Omental fat pad (tissue), 4 donors: ENCODE results near the gene OR13C4. TPM values are rescaled to one million over a fixed set of nuclear protein-coding genes. Genes with fewer than 3 reads are reported as not detected.

ENCODE experiments used
- ATAC-seq: fragments of 150-250 bp; one replicate; pipeline ENCODE4 v1.9.1; 2016; ENCODE audit warnings: mild to moderate bottlenecking, moderate library complexity; ENCODE audit not compliant: low FRiP score
- DNase-seq: peaks from one replicate; pipeline ENCODE4 v3.0.0-alpha.2; 2019; ENCODE audit warnings: low spot score
- total RNA-seq, 4 donors: library from RNA; depleted of rRNA; stranded (reverse); fragments of >200 nt; gene quantifications; one replicate each; pipeline ENCODE4 v1.1.0, GENCODE V29; 2016
- TF ChIP-seq, protein P1 (sequence below), 3 donors: fragments of 450-650 bp; IDR thresholded peaks; one replicate each; pipeline ENCODE4 v1.5.1; 2016 to 2017; ENCODE audit warnings: antibody characterized with exemption in 3 of 3, mild to moderate bottlenecking in 3 of 3, moderate library complexity in 2 of 3

The OR13C4 gene
- total RNA-seq: not detected

DNA sequence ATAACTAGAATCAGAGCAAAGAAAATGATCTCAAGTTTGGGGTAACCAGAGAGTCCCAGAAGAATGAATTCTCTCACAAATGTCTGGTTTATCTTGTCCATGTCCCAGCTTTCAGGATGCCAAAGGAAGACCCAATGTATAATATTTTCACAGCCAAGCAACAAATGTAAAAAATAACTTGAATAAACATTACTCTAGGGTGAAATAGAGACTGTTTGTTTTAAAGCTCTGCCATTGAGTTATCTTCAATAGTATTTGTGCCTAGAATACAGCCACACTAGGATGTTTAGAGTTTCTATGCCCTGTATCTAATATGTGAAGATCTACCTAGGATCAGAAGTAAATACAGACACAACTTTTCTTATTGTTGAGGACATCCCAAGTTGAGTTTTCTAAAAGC lies at the start of gene OR13C4:
OR13C4 (minus strand) TSS at position 101 of the 400 bp plus-strand sequence; CDS start at position 101, 0 bp downstream.
- ATAC-seq (no peak), DNase-seq (no peak)
- TF ChIP-seq, protein P1, sequence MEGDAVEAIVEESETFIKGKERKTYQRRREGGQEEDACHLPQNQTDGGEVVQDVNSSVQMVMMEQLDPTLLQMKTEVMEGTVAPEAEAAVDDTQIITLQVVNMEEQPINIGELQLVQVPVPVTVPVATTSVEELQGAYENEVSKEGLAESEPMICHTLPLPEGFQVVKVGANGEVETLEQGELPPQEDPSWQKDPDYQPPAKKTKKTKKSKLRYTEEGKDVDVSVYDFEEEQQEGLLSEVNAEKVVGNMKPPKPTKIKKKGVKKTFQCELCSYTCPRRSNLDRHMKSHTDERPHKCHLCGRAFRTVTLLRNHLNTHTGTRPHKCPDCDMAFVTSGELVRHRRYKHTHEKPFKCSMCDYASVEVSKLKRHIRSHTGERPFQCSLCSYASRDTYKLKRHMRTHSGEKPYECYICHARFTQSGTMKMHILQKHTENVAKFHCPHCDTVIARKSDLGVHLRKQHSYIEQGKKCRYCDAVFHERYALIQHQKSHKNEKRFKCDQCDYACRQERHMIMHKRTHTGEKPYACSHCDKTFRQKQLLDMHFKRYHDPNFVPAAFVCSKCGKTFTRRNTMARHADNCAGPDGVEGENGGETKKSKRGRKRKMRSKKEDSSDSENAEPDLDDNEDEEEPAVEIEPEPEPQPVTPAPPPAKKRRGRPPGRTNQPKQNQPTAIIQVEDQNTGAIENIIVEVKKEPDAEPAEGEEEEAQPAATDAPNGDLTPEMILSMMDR (IDR thresholded peaks at IDR 0.05): no peak

DNA sequence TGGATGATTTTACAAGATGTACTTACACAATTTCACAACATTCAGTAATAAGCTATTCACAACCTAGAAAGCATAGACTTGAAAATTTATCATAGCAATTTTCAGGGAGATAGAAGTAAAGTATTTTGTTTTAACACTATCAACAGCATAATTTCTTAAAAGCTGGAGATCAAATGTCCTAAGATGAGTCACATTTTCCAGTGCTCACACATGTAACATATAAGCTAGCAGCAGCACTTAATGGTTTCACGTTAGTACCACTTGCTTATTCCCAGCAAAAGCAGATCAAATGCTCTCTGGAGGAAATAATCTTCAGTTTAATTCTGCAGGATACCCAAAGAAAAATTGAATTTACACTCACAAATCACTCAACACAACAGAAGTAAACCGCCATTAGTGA lies 48.4 kb upstream of the OR13C4 start:
- no peak for ATAC-seq
- DNase-seq: no peak
- TF ChIP-seq, protein P1 (IDR thresholded peaks at IDR 0.05): no peak

DNA sequence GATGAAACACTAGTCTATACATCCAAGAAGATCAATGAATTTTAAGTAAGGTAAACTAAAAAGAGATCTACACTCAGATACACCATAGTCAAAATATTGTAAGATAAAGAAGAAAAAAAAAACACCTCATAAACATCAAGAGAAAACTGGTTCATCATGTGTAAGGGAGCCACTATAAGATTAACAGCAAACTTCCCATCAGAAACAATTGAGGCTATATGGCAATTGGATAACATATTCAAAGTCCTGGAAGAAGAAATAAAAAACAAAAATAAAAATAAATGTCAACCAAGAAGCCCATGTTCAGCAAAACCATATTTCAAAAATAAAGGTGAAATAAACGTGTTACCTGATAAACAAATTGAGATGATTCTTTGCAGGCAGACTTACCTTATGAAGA lies 45.6 kb upstream of the OR13C4 start:
- no peak for DNase-seq
- TF ChIP-seq, protein P1 (IDR thresholded peaks at IDR 0.05): no peak
- ATAC-seq: no peak

DNA sequence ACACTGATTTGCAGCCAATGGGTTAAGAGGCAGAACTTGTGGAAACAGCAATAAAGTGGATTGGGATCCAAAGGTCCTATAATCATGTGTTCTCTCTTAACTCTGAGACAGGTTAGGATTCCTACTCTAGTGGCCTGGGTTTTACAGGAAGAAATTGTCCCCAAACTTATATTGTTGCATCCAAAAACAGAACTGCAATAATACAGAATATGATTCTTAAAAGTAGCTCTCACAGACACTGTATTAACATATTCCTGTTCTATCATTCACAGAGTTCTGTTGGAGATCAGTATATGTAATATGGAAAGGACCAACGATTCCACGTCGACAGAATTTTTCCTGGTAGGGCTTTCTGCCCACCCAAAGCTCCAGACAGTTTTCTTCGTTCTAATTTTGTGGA lies 41.9 kb upstream of the OR13C4 start, which contains the start of gene OR13C8:
OR13C8 (plus strand) TSS at position 301 of the 400 bp plus-strand sequence; CDS start at position 301, 0 bp downstream.
- TF ChIP-seq, protein P1 (IDR thresholded peaks at IDR 0.05): no peak
- ATAC-seq (no peak), DNase-seq (no peak)

DNA sequence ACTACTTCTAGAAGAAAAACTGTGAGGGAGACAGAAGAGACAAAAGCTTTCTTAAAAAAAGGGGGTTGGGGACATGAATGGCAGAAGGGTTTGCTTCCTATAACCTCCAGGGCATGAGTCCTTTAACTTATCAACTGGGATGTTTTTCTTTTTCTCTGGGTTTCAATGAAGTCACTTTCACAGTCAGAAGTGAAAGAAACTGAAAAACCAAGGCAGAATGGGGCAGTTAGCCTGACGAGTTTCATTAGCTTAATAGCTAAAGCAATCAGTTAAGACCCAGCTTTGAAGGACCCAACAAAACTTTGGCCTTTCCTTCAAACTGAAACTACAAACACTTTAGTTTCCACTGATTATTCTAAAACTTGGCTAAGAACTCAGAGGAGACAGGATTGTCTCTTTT lies 37.3 kb upstream of the OR13C4 start:
- ATAC-seq (no peak), DNase-seq (no peak)
- TF ChIP-seq, protein P1 (IDR thresholded peaks at IDR 0.05): no peak

DNA sequence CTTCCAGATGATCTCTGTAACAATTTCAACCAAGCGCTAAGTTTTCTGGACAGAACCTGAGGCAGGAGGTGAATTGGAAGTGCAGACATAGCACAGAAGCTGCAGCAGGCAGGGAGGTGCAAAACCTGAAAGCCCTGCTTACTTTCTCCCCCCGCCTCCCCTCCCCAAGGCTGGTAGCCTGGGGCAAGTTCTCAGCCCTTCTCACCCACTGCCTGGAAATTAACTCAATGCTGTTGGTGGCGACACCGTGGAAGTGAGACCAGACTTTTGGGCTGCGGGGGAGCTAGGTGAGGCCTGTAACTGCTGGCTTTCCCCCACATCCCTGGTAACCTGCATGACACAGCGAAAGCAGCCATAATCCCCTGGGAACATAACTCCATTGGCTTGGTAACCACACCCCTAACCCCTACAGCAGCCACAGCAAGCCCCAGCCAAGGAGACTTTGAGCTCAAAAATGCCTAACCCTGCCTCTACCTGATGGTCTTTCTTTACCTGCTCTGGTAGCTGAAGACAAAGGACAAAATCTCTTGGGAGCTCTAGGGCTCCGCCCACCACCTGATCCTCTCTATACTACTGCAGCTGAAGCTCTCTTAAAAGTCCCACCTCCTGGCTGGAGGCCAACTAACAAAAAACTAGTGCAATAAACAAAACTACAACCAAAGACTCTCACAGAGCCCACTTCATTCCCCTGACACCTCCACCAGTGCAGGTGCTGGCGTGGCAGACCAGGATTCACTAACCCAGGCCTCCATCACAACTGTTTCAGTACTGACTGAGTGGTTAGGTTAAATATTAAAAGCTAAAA lies 30.0 kb upstream of the OR13C4 start:
- no peak for ATAC-seq
- TF ChIP-seq, protein P1 (IDR thresholded peaks at IDR 0.05): no peak

DNA sequence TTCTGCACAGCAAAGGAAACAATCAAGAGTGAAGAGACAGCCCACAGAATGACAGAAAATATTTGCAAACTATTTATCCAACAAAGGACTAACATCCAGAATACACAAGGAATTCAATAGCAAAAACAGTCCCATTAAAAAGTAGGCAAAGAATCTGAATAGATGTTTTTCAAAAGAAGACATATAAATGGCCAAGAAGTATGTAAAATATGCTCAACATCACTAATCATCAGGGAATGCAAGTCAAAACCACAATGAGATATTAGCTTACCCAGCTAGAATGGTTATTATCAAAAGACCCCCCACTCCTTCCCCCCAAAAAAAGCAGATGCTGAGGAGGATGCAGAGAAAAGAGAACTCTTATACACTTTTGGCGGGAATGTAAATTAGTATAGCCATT lies 28.5 kb upstream of the OR13C4 start:
- TF ChIP-seq, protein P1 (IDR thresholded peaks at IDR 0.05): no peak
- ATAC-seq (no peak), DNase-seq (no peak)

More for the DNA sequence above, 30.0 kb upstream of the OR13C4 start:
- no peak for DNase-seq
